GM18868 (cell line): ENCODE data around the gene LHX1.

Source experiments
- ATAC-seq: cut with Tn5 transposase; IDR thresholded peaks from one replicate; pipeline ENCODE4 v1.9.1; 2021; ENCODE audit warnings: mild to moderate bottlenecking, moderate library complexity; ENCODE audit not compliant: unreplicated experiment

Gene LHX1

GRCh38 chr17:36921095-36921851 lies 16.0 kb upstream of the LHX1 start:
- ATAC-seq = no peak

- ATAC-seq = no peak
These were observed 15.1 kb upstream of the LHX1 start for GRCh38 chr17:36922175-36922574.

GRCh38 chr17:36923814-36924221 lies 13.5 kb upstream of the LHX1 start:
- ATAC-seq = no peak

GRCh38 chr17:36926226-36926625 lies 11.0 kb upstream of the LHX1 start:
- no peak for ATAC-seq

- no peak for ATAC-seq
These were observed 10.6 kb upstream of the LHX1 start for GRCh38 chr17:36926701-36927100.

GRCh38 chr17:36928471-36929345 lies 8.6 kb upstream of the LHX1 start:
- no peak for ATAC-seq

GRCh38 chr17:36929851-36930582 lies 7.3 kb upstream of the LHX1 start:
- no peak for ATAC-seq

- ATAC-seq = no peak
These were observed 6.7 kb upstream of the LHX1 start for GRCh38 chr17:36930583-36930900.

- no peak for ATAC-seq
These were observed 6.1 kb upstream of the LHX1 start for GRCh38 chr17:36931096-36931696.

- no peak for ATAC-seq
These were observed 5.4 kb upstream of the LHX1 start for GRCh38 chr17:36931697-36932382.

GRCh38 chr17:36932383-36932693 lies 4.9 kb upstream of the LHX1 start:
- no peak for ATAC-seq

- no peak for ATAC-seq
These were observed 4.4 kb upstream of the LHX1 start for GRCh38 chr17:36932694-36933511.

- ATAC-seq = no peak
These were observed 3.6 kb upstream of the LHX1 start for GRCh38 chr17:36933512-36934143.

- ATAC-seq = no peak
These were observed 3.1 kb upstream of the LHX1 start for GRCh38 chr17:36934144-36934691.

GRCh38 chr17:36934692-36935630 lies 2.3 kb upstream of the LHX1 start:
- ATAC-seq = no peak

- no peak for ATAC-seq
These were observed 1.4 kb upstream of the LHX1 start for GRCh38 chr17:36935671-36936454.

GRCh38 chr17:36936455-36937000 lies 747 bp upstream of the LHX1 start:
- ATAC-seq = no peak
